WI38 (cell line): ENCODE measurements around the gene RAB40B.

Experiments used
- H3K4me3 ChIP-seq: 2 replicates; pipeline ENCODE4 v1.5.1; 2011; ENCODE audit warnings: low read depth, mild to moderate bottlenecking, control low read depth, low read length
- TF ChIP-seq, protein P1 (sequence below): IDR thresholded peaks from 2 replicates; pipeline ENCODE4 v1.5.1; 2012; ENCODE audit warnings: low read depth, mild to moderate bottlenecking, control low read depth, low read length

The RAB40B gene

DNA sequence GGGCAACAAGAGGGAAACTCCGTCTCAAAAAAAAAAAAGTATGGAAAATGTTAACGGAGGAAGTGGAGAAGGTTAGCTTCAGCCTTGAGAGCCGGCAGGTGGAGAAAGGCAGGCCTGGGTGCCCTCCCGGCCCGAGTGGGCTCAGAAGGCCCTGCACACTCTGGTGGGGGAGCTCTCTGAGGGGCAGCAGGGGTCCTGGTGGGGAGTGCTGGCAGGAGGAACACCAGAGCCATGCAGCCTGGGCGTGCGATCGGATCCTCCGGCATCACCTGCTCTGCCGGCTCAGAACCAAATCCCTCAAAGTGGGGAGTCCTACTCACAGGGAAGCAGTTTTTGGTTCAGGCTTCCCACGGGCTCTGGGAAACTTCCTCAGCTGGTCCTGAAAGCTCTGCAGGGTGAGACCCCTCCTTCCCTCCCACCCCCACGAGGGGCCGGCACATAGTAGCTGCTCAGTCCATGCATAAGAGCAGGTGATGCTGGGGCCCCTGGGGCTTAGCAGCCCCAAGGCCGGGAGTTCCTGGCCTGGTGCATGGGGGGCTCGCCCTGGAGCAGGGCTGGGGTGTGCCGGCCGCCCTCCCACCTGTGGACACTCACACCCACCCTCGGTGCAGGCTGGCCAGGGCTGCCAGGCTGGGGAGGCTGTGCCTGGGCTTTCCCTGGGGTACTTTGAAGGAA lies 38.1 kb upstream of the RAB40B start:
- TF ChIP-seq, protein P1, sequence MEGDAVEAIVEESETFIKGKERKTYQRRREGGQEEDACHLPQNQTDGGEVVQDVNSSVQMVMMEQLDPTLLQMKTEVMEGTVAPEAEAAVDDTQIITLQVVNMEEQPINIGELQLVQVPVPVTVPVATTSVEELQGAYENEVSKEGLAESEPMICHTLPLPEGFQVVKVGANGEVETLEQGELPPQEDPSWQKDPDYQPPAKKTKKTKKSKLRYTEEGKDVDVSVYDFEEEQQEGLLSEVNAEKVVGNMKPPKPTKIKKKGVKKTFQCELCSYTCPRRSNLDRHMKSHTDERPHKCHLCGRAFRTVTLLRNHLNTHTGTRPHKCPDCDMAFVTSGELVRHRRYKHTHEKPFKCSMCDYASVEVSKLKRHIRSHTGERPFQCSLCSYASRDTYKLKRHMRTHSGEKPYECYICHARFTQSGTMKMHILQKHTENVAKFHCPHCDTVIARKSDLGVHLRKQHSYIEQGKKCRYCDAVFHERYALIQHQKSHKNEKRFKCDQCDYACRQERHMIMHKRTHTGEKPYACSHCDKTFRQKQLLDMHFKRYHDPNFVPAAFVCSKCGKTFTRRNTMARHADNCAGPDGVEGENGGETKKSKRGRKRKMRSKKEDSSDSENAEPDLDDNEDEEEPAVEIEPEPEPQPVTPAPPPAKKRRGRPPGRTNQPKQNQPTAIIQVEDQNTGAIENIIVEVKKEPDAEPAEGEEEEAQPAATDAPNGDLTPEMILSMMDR, result no peak
- H3K4me3 ChIP-seq, result no peak overlapping the region

DNA sequence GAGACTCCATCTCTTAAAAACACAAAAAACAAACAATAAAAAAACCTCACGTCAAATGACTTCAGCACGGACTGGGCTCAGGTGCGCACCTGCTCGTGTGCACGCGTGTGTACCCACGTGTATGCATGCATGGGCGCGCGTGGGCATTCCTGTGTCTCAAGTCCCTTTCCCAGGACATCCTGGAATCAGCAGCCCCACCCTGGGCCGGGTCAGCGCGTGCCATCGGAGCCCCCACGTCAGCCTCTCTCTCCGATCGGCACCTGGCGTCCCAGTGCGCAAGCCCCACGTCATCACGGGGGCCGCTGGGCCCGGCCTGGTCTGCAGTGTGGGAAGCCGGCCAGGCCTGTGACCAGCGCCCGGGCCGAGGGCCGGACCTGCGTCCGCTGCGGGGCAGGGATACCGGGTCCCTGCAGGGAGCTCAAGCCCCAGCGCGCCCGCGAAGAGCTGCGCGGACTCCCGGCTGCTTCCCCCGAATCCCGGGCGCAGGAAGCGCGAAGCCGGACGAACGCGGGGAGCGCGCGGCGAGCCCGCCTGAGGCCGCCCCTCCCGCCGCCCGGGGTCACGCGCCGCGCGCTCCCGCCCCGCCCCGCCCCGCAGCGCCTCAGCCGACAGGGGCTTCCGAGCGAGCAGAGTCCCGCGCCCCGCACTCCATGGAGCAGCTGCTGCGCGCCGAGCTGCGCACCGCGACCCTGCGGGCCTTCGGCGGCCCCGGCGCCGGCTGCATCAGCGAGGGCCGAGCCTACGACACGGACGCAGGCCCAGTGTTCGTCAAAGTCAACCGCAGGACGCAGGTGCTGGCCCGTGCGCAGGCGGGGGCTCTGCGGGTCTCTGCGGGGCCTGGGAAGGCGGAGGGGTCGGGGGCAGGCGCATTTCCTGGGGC lies 36.7 kb upstream of the RAB40B start, which contains the start of gene FN3K:
Gene FN3K (plus strand): TSS at position 629 of the 880 bp plus-strand sequence. CDS start 22 bp downstream, at position 651.
- peak within 1 kb of the TSS; percentile 56 for H3K4me3 ChIP-seq
- TF ChIP-seq, protein P1, result no peak

DNA sequence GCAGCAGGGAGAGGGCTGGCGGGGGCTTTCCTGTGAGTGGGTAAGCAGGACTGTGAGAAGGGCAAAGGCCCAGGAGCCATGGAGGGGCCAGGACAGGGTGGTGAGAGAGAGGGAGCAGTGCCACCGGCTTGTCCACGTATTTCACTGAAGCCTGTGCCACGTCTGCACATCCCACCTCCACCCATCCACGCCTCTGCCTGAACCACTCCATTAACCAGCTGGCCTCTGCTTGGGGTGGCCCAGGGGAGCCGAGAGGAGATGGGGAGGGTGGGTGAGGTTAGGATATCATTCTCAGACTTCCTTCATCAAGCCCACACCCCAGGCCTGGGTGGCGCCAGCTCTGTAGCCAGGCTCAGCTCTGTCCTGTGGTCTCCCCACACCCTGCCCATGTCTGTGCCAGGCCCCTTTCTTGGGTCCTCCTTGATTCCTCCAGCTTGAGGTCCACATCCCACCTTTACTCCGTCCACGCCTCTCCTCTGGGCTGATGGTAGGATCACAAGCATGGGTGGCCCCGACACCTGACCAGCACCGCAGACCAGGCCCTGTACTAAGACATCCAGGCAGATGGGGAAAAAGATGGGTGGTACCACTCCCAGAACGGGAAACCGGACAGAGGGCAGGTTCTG lies 33.7 kb upstream of the RAB40B start:
- TF ChIP-seq, protein P1, result no peak
- H3K4me3 ChIP-seq, result no peak overlapping the region

DNA sequence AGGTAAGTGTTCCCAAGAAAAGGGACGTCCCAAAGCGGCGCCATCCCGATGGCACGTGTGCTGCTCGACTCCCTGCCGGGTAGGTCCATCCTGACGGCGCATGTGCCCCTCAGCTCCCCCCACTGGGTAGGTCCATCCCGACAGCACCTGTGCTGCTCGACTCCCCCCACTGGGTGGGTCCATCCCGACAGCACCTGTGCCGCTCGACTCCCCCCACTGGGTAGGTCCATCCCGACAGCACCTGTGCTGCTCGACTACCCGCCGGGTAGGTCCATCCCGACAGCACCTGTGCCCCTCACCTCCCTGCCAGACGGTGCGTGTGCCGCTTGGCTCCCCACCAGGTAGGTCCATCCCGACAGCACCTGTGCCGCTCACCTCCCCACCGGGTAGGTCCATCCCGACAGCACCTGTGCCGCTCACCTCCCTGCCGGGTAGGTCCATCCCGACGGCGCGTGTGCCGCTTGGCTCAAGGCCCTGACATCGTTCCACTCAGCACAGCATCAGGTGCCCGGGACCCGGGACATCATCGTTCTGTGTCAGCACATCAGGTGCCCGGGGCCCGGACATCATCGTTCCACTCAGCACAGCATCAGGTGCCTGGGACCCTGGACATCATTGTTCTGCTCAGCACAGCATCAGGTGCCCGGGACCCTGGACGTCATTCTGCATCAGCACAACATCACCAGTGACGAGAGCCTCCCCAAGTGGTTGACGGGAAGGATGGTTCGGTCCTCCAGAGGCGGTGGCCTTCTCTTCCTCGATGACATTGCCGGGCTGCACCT lies 31.2 kb upstream of the RAB40B start:
- TF ChIP-seq, protein P1, result no peak
- H3K4me3 ChIP-seq, result no peak overlapping the region

DNA sequence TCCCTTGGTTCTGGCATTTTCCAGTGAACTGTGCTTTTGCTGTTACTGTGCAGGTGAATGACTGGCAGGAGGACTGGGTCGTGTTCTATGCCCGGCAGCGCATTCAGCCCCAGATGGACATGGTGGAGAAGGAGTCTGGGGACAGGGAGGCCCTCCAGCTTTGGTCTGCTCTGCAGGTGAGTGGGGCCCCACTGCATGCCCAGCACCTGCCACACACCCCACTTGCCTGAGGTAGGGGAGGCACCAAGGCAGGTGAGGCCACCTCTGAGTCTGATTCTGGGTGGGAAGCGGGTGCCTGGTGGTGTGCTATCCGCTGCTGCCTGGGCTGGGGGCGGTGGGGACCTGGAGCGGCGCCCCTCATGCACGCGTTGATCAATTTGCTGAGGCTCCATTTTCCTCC lies 27.9 kb upstream of the RAB40B start:
- TF ChIP-seq, protein P1, result no peak

DNA sequence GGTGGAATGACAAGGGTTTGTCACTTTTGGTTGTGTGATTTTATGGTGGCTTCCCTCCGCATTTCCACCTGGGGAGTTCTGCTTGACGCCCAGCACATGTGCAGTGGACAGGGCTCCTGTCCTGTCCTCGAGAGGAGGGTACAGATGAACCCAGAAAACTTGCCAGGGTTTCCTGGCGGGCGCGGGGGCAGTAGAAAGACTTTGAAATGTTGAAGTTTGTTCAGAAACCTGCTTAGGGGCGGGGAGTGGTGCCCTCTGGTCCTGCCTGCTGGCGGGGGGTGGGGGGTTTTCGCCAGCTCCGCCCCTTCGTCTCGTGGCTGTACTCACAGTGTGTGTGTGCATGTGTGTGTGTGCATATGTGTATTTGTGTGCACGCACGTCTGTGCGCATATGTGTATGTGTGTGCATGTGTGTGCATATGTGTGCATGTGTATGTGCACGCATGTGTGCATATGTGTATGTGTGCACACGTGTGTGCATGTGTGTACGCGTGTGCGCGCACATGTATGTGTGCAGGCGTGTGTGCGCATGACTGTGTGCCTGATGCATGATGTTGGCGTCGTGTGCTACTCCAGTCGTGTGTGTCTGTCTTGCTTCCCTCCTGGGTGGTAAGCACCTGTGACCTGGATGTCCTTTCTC lies 24.8 kb upstream of the RAB40B start:
- TF ChIP-seq, protein P1, result no peak
- no peak overlapping the region for H3K4me3 ChIP-seq

More for the DNA sequence above, 27.9 kb upstream of the RAB40B start:
- H3K4me3 ChIP-seq, result no peak overlapping the region
